22Rv1 (cell line): ENCODE data around the gene TMEM135.

ENCODE experiments used
- CTCF ChIP-seq: fragments of 450-650 bp; IDR thresholded peaks from 2 replicates; pipeline ENCODE4 v1.5.1; 2017; ENCODE audit warnings: mild to moderate bottlenecking
- ZFX ChIP-seq: fragments of 450-650 bp; IDR thresholded peaks from 2 replicates; pipeline ENCODE4 v1.6.1; 2017; ENCODE audit warnings: antibody characterized with exemption, borderline replicate concordance

- TF ChIP-seq CTCF = no peak
- TF ChIP-seq ZFX = no peak
These were observed 147.5 kb downstream of the TMEM135 start for GRCh38 chr11:87185228-87185627.
